ENCODE data around the gene LSM14B.

LSM14B gene

DNA sequence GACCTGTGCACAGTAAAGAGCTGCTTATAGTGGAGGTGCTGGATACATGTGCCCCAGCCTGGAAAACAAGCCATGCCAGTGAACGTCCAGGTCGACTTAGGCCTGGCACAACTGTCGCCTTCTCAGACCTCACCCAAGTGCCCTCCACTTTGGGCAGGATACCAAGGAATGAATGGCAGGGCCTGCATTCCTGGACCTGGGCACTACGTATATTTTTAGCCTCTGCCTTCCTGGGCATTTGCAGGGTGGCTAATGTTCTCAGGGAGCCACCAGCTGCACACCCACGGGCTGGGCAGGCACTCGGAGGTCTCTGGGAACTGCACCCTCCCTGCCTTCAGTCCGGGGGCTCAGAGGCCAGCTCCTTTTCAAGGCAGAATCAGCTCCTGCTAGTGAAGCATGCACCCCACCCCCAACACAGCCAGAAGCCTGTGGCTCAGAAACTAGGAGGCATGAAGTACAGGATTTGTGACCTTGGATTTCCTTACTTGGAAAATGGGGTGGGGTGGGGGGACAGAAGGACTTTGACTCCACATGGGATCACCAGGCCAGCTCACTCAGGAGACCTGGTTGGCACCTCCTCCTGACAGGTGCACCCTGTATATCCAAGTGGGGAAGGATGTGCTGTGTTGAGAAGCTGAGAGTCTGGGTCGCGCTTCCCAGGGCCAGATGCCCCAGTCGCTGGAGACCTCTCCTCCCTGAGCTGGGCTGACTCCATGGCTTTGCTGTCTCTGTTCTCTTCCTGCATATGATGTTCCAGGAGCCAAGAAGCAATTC is 2.5 kb upstream of the LSM14B start:
- Mint-ChIP-seq H3K9me3 (no peaks in the 10 kb centered on the region), H3K4me3 (no peak overlapping the region), H3K4me1 (ENCODE audit: low read depth) (peaks cover 43% of the 10 kb centered on the region), H3K27me3 (no peaks in the 10 kb centered on the region), H3K27ac (no peak overlapping the region), H3K36me3 (ENCODE audit: low read depth) (peaks cover 11% of the 10 kb centered on the region)

DNA sequence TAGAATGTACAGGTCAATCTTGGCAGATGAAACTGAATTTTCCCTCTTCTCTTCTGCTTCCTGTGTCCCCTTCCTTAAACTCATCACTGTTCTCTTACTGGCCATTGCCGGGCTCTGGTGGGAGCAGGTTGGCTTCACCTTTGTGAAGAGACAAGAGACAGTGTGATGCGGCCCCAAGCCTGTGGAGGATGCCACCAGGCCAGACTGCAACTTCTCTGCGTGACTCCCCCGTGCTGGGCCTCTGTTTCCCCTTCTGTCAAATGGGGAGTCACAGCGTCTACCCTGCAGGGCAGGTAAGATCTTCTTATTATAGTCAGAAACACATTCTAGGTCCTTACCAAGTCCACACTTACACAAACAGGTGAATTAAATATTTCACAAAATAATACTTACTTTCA is 1.9 kb upstream of the LSM14B start:
- peak overlapping the region; percentile 2 for H3K4me3 Mint-ChIP-seq
- H3K27ac Mint-ChIP-seq: peak overlapping the region; percentile 12
- no peaks in the 10 kb centered on the region for H3K9me3 Mint-ChIP-seq

GRCh38 chr20:62120990-62121775 is 1.1 kb upstream of the LSM14B start:
- H3K4me3 Mint-ChIP-seq: peak overlapping the region; percentile 86
- peaks cover 19% of the 10 kb centered on the region for H3K36me3 Mint-ChIP-seq (ENCODE audit: low read depth)
- no peaks in the 10 kb centered on the region for H3K9me3 Mint-ChIP-seq
- H3K27me3 Mint-ChIP-seq: no peaks in the 10 kb centered on the region
- H3K4me1 Mint-ChIP-seq (ENCODE audit: low read depth): peaks cover 46% of the 10 kb centered on the region
- peak overlapping the region; percentile 92 for H3K27ac Mint-ChIP-seq

More for the DNA sequence above, 1.9 kb upstream of the LSM14B start:
- H3K27me3 Mint-ChIP-seq: no peaks in the 10 kb centered on the region
- H3K4me1 Mint-ChIP-seq (ENCODE audit: low read depth): peaks cover 46% of the 10 kb centered on the region
- H3K36me3 Mint-ChIP-seq (ENCODE audit: low read depth): peaks cover 16% of the 10 kb centered on the region

DNA sequence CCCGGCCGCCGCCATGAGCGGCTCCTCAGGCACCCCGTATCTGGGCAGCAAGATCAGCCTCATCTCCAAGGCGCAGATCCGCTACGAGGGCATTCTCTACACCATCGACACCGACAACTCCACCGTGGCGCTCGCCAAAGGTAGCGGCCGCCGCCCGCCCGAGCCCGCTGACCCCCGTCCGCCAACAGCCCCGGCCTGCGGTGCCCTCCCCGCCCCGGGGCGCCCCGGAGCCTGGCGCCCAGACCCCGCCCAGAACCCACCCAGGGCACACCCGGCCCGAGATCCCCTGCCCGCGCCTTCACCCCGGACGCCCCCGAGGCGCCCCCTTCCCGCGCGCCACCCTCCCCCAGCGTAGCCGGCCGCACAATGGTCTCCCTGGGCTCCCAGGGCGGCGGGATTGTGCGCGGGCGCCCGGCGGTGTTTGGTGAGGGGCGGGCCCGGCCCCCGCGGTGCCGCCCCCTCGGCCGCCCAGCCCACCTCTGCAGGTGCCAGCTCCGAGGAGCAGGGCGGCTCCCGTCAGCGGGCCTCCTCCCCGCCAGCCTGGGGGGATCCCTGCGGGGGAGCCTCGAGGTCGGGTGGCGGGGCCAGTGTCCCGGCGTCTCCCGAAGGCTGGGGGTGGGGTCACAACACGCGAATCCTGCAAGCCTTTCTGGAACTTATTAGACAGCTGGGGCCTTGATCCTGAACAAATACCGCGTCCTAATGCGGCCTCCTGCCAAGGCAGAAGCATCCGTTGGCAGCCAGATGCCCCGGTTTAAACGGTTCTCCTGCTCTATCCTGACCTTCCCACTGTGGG is 577 bp downstream of the LSM14B start:
- no peaks in the 10 kb centered on the region for H3K9me3 Mint-ChIP-seq
- H3K4me3 Mint-ChIP-seq: peak overlapping the region; percentile 85
- H3K36me3 Mint-ChIP-seq (ENCODE audit: low read depth): peaks cover 29% of the 10 kb centered on the region
- H3K4me1 Mint-ChIP-seq (ENCODE audit: low read depth): peaks cover 36% of the 10 kb centered on the region
- H3K27ac Mint-ChIP-seq: peak overlapping the region; percentile 49
- H3K27me3 Mint-ChIP-seq: no peaks in the 10 kb centered on the region

DNA sequence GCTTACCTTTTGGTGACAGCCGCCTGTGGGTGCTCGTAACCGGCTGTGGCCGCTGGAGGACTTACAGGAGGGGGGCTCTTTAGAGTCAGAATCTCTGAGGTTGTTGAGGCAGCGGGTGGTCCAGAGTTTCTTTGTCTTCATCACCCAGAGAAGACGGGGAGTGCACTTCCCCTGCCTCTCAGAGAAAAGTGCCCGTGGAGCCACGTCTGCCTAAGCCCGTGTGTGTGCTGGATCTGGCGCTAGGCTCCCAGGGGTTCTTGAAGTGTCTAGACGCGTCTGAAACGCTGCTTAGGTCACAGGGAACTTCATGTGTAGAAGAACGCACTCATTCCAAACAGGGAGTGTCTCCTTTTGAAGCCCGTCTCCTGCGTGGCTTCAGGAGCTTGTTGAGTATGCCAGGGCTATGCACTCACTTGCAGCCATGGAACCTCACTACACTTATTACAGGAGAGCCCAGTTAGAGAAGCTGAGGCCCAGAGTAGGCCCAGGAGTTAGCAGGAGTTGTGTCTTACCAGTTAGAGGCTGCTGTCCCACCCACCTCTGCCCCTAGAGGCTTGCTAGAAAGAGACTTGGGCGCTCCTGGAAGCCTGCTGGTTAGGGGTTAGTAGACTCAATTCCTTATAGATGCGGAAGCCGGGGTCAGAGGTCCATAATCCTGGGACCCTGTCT is 1.3 kb downstream of the LSM14B start:
- H3K9me3 Mint-ChIP-seq: no peaks in the 10 kb centered on the region
- peaks cover 36% of the 10 kb centered on the region for H3K36me3 Mint-ChIP-seq (ENCODE audit: low read depth)
- no peaks in the 10 kb centered on the region for H3K27me3 Mint-ChIP-seq
- peak overlapping the region; percentile 85 for H3K4me3 Mint-ChIP-seq
- peak overlapping the region; percentile 49 for H3K27ac Mint-ChIP-seq
- peaks cover 29% of the 10 kb centered on the region for H3K4me1 Mint-ChIP-seq (ENCODE audit: low read depth)

- no peaks in the 10 kb centered on the region for H3K27me3 Mint-ChIP-seq
- H3K27ac Mint-ChIP-seq: no peak overlapping the region
- no peak overlapping the region for H3K4me3 Mint-ChIP-seq
- H3K4me1 Mint-ChIP-seq (ENCODE audit: low read depth): peaks cover 19% of the 10 kb centered on the region
- no peaks in the 10 kb centered on the region for H3K9me3 Mint-ChIP-seq
- H3K36me3 Mint-ChIP-seq (ENCODE audit: low read depth): peaks cover 51% of the 10 kb centered on the region
Measured at GRCh38 chr20:62126141-62126540, 3.9 kb downstream of the LSM14B start.

GRCh38 chr20:62127799-62128198 is 5.5 kb downstream of the LSM14B start:
- peaks cover 64% of the 10 kb centered on the region for H3K36me3 Mint-ChIP-seq (ENCODE audit: low read depth)
- no peak overlapping the region for H3K4me3 Mint-ChIP-seq
- no peaks in the 10 kb centered on the region for H3K27me3 Mint-ChIP-seq
- peaks cover 27% of the 10 kb centered on the region for H3K4me1 Mint-ChIP-seq (ENCODE audit: low read depth)
- H3K27ac Mint-ChIP-seq: no peak overlapping the region
- no peaks in the 10 kb centered on the region for H3K9me3 Mint-ChIP-seq

DNA sequence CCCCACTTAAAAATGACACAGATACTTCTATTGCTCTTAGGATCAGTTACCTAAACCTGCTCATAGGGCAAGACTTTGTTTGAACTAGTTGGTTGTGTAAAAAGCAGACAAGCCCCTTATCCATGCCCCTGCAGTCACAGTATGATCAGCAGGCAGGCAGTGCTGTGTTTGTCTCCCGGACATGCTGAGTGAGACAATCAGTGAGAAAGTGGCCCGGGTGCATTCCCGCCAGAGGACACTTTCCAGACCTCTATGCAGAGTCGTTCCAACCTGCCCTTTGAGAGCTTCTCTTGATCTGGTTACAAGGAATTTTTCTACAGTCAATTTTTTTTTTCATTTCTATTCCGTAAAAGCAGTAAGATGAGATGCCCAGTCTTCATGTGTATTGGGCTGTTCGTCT is 6.2 kb downstream of the LSM14B start:
- Mint-ChIP-seq H3K27me3 (no peaks in the 10 kb centered on the region), H3K4me1 (ENCODE audit: low read depth) (peaks cover 28% of the 10 kb centered on the region), H3K9me3 (no peaks in the 10 kb centered on the region), H3K36me3 (ENCODE audit: low read depth) (peaks cover 65% of the 10 kb centered on the region), H3K27ac (no peak overlapping the region), H3K4me3 (no peak overlapping the region)

- Mint-ChIP-seq H3K9me3 (no peaks in the 10 kb centered on the region), H3K36me3 (ENCODE audit: low read depth) (peaks cover 64% of the 10 kb centered on the region), H3K4me3 (no peak overlapping the region), H3K4me1 (ENCODE audit: low read depth) (peaks cover 20% of the 10 kb centered on the region), H3K27ac (no peak overlapping the region), H3K27me3 (no peaks in the 10 kb centered on the region)
Measured at GRCh38 chr20:62129731-62130531, 7.7 kb downstream of the LSM14B start.

DNA sequence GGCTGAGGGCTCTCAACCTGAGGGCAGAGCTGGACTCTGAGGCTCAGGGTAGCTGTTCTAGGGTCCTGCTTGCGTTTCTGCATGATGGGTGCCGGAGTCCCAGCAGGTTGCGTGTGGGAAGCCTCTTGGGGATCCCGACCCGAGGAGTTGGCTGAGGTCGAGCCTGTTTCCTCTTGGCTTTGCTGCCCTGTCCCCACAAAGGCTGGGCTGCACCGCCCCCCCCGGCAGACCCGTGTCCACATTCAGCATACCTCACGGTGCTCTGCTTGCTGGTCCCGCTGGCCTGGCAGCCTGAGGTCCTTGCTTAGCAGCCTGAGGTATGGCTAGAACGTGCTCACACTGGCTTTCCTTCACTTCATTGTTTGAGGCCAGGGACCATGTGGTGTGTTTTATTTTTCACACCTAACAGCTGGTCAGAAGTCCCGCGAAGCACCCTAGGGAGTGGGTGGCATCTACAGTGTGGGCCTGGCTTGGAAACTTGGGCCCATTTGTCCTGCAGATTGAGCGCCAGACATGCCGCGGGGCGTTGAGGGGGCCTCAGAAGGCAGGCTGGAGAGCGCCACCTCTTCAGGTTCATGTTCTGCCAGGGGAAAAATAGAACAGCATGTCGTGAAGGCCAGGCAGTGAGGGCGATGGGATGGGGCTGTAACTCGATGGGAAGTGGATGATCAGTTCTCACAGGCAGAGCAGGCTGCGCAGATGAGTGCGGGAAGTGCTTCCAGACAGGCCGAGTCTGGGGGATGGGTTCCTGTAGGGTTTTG is 9.5 kb downstream of the LSM14B start:
- Mint-ChIP-seq H3K36me3 (ENCODE audit: low read depth) (peaks cover 63% of the 10 kb centered on the region), H3K4me1 (ENCODE audit: low read depth) (peaks cover 22% of the 10 kb centered on the region), H3K4me3 (no peak overlapping the region)

GRCh38 chr20:62132421-62132820 is 10.1 kb downstream of the LSM14B start:
- Mint-ChIP-seq H3K9me3 (no peaks in the 10 kb centered on the region), H3K4me3 (no peak overlapping the region), H3K27ac (peak overlapping the region; percentile 64), H3K27me3 (no peaks in the 10 kb centered on the region), H3K36me3 (ENCODE audit: low read depth) (peaks cover 64% of the 10 kb centered on the region), H3K4me1 (ENCODE audit: low read depth) (peaks cover 22% of the 10 kb centered on the region)

More for the DNA sequence above, 9.5 kb downstream of the LSM14B start:
- Mint-ChIP-seq H3K27me3 (no peaks in the 10 kb centered on the region), H3K9me3 (no peaks in the 10 kb centered on the region), H3K27ac (peak overlapping the region; percentile 64)

- Mint-ChIP-seq H3K27ac (no peak overlapping the region), H3K9me3 (no peaks in the 10 kb centered on the region), H3K36me3 (ENCODE audit: low read depth) (peaks cover 64% of the 10 kb centered on the region), H3K4me1 (ENCODE audit: low read depth) (peaks cover 23% of the 10 kb centered on the region), H3K4me3 (no peak overlapping the region), H3K27me3 (no peaks in the 10 kb centered on the region)
Measured at GRCh38 chr20:62133051-62133845, 11.0 kb downstream of the LSM14B start.

DNA sequence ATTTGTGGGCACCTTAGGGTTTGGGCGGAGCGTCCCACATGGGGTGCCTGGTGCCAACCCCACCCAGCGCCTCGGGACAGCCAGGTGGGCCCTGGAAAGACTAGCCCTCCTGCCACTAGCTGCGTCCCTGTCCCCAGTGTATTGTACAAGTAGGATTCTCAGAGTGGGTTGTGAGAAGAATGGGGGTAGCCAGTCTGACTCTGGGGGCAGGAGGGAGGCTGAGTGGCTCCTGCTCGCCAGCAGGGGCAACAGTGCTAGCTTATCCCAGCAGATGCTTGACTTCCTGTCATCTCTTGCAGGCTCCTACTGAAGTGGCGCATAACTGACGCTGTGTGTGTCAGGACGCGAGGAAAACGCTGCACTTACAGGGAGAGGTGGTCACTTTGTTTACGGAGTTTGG is 11.6 kb downstream of the LSM14B start:
- Mint-ChIP-seq H3K27ac (no peak overlapping the region), H3K4me3 (no peak overlapping the region), H3K9me3 (no peaks in the 10 kb centered on the region), H3K27me3 (no peaks in the 10 kb centered on the region), H3K36me3 (ENCODE audit: low read depth) (peaks cover 64% of the 10 kb centered on the region), H3K4me1 (ENCODE audit: low read depth) (peaks cover 26% of the 10 kb centered on the region)
